Lower leg skin (tissue), 3 donors: ENCODE data around the gene DTX4.

ENCODE experiments used
- POLR2A ChIP-seq, 2 donors: fragments of 450-650 bp; IDR thresholded peaks; one replicate each; pipeline ENCODE4 v1.6.1; 2016 to 2017; ENCODE audit warnings: antibody characterized with exemption in 2 of 2, mild to moderate bottlenecking in 1 of 2, moderate library complexity in 1 of 2
- TF ChIP-seq, protein P1 (sequence below), 3 donors: fragments of 450-650 bp; IDR thresholded peaks; one replicate each; pipeline ENCODE4 v1.5.1; 2016; ENCODE audit warnings: antibody characterized with exemption in 3 of 3, mild to moderate bottlenecking in 3 of 3, moderate library complexity in 2 of 3

GRCh38 chr11:59219836-59220235 lies 47.9 kb downstream of the DTX4 start:
- TF ChIP-seq, protein P1, sequence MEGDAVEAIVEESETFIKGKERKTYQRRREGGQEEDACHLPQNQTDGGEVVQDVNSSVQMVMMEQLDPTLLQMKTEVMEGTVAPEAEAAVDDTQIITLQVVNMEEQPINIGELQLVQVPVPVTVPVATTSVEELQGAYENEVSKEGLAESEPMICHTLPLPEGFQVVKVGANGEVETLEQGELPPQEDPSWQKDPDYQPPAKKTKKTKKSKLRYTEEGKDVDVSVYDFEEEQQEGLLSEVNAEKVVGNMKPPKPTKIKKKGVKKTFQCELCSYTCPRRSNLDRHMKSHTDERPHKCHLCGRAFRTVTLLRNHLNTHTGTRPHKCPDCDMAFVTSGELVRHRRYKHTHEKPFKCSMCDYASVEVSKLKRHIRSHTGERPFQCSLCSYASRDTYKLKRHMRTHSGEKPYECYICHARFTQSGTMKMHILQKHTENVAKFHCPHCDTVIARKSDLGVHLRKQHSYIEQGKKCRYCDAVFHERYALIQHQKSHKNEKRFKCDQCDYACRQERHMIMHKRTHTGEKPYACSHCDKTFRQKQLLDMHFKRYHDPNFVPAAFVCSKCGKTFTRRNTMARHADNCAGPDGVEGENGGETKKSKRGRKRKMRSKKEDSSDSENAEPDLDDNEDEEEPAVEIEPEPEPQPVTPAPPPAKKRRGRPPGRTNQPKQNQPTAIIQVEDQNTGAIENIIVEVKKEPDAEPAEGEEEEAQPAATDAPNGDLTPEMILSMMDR (IDR thresholded peaks at IDR 0.05) = no peak
- TF ChIP-seq POLR2A (IDR thresholded peaks at IDR 0.05) = no peak
